ENCODE results near the gene ALPG.

GRCh38 chr2:232367591-232368233, 38.9 kb upstream of the ALPG start:
- no peak for TF ChIP-seq CTCF (IDR thresholded peaks at IDR 0.05)
- TF ChIP-seq POLR2A (IDR thresholded peaks at IDR 0.05) = no peak
